HG03135 (cell line): ENCODE data around the gene LUZP4.
"Not testable (repeated sequence)": the region's sequence is repeated elsewhere in the genome, so short reads cannot be mapped to it uniquely, and the experiment has no call there.

Experiments
- ATAC-seq: cut with Tn5 transposase; IDR thresholded peaks from one replicate; pipeline ENCODE4 v1.9.1; 2021; ENCODE audit warnings: mild to moderate bottlenecking, moderate library complexity; ENCODE audit not compliant: unreplicated experiment

LUZP4 gene, protein sequence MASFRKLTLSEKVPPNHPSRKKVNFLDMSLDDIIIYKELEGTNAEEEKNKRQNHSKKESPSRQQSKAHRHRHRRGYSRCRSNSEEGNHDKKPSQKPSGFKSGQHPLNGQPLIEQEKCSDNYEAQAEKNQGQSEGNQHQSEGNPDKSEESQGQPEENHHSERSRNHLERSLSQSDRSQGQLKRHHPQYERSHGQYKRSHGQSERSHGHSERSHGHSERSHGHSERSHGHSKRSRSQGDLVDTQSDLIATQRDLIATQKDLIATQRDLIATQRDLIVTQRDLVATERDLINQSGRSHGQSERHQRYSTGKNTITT

DNA sequence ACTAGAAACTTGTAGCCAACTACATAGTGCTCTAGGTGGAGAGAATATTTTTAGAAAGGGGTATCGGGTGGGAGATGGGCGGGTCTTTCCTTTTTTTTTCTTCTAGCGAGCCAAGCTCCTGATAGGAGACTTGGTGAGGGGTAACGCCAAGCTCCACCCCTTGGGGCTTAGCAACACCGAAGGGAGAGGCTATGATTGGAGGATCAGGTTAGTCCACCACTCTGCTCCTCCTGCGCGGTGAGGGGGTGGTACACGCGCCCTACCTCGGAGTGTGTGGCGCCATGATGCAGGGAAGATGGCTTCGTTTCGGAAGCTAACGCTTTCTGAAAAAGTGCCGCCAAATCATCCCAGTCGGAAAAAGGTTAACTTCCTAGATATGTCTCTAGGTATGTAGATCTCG, at the start of gene LUZP4:
TSS of gene LUZP4 (plus strand) at position 251 of the 400 bp plus-strand sequence. CDS start at position 296, 45 bp downstream.
- no peak for ATAC-seq

DNA sequence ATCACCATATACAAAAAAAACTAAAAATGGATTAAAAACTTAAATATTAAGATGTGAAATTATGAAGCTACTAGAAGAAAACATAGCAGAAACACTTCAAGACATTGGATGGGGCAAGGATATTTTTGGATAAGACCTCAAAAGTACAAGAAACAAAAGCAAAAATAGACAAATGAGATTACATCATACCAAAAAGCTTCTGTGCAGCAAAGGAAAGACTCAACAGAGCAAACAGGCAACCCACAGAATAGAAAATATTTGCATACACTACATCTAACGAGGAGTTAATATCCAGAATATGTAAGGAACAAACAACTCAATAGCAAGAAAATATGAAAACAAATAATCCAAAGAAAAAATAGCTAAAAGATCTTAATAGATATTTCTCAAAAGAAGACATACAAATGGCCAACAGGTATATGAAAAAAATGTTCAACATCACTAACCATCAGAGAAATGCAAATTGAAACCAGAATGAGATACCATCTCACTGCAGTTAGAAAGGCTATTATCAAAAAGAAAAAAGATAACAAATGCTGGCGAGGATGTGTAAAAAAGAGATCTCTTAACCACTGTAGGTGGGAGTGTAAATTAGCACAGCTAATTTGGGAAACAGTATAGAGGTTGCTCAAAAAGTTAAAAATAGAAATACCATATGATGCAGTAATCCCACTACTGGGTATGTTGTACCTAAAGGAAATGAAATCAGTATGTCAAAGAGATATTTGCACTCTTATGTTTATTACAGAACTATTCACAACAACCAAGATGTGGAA, 37.9 kb upstream of the LUZP4 start:
- no peak for ATAC-seq

DNA sequence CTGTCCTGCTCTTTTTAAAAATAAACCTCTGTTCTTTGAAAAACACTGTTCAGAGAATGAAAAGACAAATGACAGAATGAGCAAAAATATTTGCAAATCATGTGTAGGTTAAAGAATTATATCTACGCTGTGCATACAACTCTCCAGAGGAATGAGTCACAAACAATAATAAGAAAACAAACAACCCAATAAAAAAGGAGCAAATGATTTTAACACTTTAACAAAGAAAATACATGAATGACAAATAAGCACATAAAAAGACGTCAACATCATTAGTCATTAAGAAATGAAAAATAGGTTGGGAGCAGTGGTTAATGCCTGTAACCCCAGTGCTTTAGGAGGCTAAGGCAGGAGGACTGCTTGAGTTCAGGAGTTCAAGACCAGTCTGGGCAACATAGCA, 34.5 kb upstream of the LUZP4 start:
- ATAC-seq: no peak

DNA sequence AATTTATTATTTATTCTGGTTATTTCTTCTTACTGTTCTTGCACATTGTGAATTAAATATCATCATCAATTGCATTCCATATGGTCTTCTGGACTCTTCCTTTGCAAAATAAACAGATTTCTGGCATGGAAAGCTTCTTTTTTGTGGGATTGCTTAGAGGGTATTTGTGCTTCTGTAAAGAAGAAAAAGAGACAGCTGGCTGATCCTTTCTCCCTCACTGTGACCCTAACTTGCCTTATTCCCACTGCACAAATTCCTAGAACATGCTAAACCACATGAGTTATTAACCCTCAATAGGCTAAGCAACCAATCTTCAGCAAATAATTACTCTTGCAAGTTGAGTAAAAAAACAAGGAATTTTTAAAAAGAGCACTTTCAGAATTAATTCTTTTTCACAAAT, 31.8 kb upstream of the LUZP4 start:
- ATAC-seq: no peak

GRCh38 chrX:115259238-115259875, 30.2 kb upstream of the LUZP4 start:
- no peak for ATAC-seq

- ATAC-seq: no peak
These were observed 29.2 kb upstream of the LUZP4 start for GRCh38 chrX:115260330-115260729.

DNA sequence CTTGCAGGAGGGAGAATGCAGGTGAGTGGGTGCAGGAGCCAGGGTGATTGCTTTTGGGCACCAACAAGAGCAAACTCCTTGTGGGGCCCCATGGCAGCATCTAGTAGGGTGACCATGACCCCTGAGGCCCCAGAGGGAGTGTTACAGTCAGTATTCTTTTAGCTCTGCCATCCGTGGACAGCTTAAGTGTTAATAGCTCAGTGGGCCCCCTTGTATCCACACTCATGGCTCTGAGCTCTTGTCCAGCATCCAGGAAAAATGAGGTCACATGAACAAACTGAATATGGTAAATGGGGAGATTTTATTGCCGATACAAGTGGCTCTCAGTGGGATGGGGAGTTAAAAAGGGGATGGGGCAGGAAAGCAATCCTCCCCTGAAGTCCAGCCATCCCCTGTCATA, 28.4 kb upstream of the LUZP4 start:
- ATAC-seq: no peak

DNA sequence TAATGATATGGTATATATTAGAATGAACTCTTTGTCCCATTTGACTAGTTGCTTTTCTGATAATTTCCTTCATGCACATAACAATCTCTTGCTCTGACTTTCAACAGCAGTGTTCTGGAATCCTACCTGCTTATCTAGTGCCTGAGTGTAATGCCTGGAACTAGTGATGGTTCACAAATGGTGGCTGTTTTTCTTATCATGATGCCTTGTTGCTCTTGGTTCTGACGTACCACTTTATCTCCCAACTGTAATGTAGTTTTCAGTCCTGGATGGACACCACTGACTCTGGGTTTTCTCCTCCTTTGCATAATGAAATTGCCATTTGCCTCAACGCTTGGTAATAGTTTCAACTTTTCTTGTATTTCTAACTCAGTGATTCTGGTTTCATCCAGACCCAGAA, 25.5 kb upstream of the LUZP4 start:
- no peak for ATAC-seq

- ATAC-seq: no peak
These were observed 23.2 kb upstream of the LUZP4 start for GRCh38 chrX:115266300-115266699.

GRCh38 chrX:115268421-115268820, 21.1 kb upstream of the LUZP4 start:
- ATAC-seq: peak; percentile 77

- no peak for ATAC-seq
These were observed 20.3 kb upstream of the LUZP4 start for GRCh38 chrX:115269051-115269683.

GRCh38 chrX:115284877-115285276, 4.6 kb upstream of the LUZP4 start:
- ATAC-seq: no peak

DNA sequence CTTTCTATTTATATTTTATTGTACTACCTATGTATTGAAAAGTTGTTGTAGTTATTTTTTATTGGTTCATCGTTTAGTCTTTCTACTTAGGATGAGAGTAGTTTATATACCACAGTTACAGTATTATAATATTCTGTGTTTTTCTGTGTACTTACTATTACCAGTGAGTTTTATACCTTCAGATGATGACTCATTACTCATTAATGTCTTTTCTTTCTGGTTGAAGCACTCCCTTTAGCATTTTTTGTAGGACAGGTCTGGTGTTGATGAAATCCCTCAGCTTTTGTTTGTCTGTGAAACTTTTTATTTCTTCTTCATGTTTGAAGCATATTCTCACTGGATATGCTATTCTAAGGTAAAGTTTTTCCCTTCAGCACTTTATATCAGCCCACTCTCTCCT, 7.7 kb downstream of the LUZP4 start:
- no peak for ATAC-seq

- ATAC-seq: no peak
These were observed 21.6 kb downstream of the LUZP4 start for GRCh38 chrX:115311139-115311538.

GRCh38 chrX:115311601-115312001, 22.1 kb downstream of the LUZP4 start:
- ATAC-seq: no peak

- ATAC-seq: no peak
These were observed 28.6 kb downstream of the LUZP4 start for GRCh38 chrX:115318139-115318538.

DNA sequence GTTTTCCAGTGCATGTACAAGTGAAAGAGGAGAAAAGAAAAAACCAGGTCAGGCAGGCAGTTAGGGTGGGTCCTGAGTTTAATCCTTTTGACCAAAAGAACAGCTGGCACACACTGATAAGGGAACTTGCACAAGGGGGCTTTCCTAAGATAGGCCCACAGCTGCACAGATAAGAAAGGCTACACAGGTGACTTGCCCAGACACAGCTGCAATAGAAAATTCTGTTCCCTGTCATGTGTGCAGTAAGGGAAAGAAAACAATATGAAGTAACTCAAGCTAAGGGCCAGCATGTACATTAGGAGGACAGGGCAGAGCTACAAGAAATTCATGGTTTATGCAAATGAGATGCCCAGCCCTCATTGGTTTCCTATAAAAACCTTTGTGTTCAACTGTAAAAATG, 32.9 kb downstream of the LUZP4 start:
- ATAC-seq: no peak

DNA sequence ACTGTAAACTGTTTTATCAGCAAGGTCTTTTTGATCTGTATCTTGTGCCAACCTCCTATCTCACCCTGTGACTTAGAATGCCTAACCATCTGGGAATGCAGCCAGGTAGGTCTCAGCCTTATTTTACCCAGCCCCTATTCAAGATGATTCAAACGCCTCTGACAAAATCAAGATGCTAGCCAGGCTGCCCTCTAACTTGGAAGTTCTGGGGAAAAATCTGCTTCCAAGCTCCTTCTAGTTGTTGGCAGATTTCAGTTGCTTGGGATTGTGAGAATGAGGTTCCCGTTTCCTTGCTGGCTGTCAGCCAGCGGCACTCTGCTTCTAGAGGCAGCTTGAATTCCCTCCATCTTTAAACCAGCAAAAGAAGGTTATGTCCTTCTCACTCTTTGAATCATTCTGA, 34.7 kb downstream of the LUZP4 start:
- no peak for ATAC-seq

GRCh38 chrX:115329282-115329681, 39.8 kb downstream of the LUZP4 start:
- not testable (repeated sequence) for ATAC-seq

DNA sequence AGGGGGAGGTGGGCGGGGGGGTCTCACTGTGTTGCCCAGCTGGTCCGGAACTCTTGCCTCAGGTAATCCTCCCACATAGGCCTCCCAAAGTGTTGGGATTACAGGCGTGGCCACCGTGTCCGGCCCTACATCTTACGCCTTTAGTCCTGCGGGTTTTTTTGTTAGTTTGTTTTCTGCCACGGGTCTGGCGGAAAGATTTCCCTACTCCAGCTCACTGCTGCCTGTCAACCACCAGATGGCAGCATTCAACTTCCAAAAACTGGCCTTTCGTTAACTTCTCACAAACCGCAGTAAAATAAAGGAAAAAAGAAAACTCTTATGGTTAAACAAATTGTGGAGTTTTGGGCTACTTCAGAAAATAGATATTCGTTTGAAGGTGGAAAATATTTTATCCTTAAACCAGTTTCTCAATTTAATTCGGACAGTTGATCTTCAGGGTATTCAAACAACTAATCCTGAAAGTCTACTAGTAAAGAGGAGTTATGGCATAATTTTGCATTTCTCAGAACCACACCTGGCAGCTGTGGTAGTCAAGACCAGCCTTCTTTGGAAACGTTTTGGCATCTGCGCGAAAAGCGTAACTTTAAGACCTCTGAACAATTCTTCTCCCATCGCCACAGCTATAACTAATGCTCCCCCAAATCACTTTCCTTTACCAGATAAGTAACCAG, 41.1 kb downstream of the LUZP4 start:
- peak; percentile 60 for ATAC-seq

- no peak for ATAC-seq
These were observed 43.3 kb downstream of the LUZP4 start for GRCh38 chrX:115332832-115333231.
